OCI-LY1 (cell line): ENCODE measurements around the gene VEPH1.

Experiments used
- EZH2 ChIP-seq: fragments of 200-600 bp; sonication (generic), shearing (Covaris generic); IDR thresholded peaks from 2 replicates; pipeline ENCODE4 v1.8.0; 2017; ENCODE audit warnings: borderline replicate concordance, mixed run types, mild to moderate bottlenecking, antibody characterized with exemption, low read length, moderate library complexity, mixed read lengths
- TF ChIP-seq, protein P1 (sequence below): fragments of 200-600 bp; sonication (generic), shearing (Covaris generic); IDR thresholded peaks from 2 replicates; pipeline ENCODE4 v1.5.1; 2017; ENCODE audit warnings: mild to moderate bottlenecking, antibody characterized with exemption, low read length, moderate library complexity, mixed read lengths

DNA sequence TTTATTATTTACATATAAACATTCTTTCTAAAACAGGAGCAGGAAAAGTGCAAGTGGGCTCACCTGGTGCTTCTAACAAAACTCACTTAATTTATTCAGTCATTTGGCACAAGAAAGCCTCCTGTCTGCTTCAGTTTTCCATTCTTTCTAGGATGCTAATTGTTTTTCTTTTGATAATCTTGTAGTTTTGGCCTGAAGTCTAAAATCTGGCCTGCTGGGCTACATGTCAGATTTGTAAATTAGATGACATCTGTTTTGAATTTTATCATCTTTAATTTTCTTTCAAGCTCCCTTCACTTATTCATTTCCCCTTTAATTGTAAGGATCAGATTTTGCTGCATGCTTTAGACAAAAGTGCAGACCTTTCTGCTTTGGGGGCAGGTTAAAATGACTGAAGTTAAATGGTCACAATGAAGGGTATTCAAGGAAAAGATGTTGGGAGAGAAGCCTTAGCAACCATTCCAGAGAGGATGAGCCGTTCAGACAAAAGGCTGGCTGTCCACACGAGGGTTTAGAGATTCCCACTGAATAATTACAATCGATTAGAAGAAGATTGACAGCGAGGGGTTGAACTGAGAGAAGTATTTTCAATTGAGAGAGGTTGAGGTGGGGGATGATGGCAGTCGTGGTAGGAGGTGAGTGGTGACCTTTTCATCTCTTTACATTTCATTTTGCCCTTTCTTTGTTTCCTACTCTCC is 126.5 kb downstream of the VEPH1 start:
- TF ChIP-seq, protein P1, sequence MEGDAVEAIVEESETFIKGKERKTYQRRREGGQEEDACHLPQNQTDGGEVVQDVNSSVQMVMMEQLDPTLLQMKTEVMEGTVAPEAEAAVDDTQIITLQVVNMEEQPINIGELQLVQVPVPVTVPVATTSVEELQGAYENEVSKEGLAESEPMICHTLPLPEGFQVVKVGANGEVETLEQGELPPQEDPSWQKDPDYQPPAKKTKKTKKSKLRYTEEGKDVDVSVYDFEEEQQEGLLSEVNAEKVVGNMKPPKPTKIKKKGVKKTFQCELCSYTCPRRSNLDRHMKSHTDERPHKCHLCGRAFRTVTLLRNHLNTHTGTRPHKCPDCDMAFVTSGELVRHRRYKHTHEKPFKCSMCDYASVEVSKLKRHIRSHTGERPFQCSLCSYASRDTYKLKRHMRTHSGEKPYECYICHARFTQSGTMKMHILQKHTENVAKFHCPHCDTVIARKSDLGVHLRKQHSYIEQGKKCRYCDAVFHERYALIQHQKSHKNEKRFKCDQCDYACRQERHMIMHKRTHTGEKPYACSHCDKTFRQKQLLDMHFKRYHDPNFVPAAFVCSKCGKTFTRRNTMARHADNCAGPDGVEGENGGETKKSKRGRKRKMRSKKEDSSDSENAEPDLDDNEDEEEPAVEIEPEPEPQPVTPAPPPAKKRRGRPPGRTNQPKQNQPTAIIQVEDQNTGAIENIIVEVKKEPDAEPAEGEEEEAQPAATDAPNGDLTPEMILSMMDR: no peak
- no peak for TF ChIP-seq EZH2
